A549 (cell line): Measurements from ENCODE around the gene CPSF6. TPM values are rescaled to one million over a fixed set of nuclear protein-coding genes. Genes with fewer than 3 reads are reported as not detected.
A peak's percentile ranks its signal among the peaks of the same experiment; 100 is the strongest.

Experiments used
- ATAC-seq, 2 experiments: fragments of 200-7000 bp in 1 of 2; fragments of >200 bp in 1 of 2; cut with Nextera tagmentation in 1 of 2; cut with Tn5 transposase in 1 of 2; 3 replicates each; pipeline versions ENCODE4 v1.8.0 to v1.9.1; 2018 to 2020; ENCODE audit warnings: mild to moderate bottlenecking in 1 of 2, moderate library complexity in 1 of 2
- CTCF ChIA-PET: fragments of 300-600 bp; sonication (Branson Sonifier 250); formaldehyde crosslinking; extraction: SDS; loops from one replicate; lab custom pipeline; 2021; ENCODE audit warnings: antibody characterized with exemption, inconsistent platforms; lab: Yijun Ruan, JAX
- POLR2A ChIA-PET: fragments of 350-600 bp; formaldehyde crosslinking; extraction: SDS; loops from one replicate; lab custom pipeline; 2021; ENCODE audit warnings: antibody characterized with exemption, inconsistent platforms; lab: Yijun Ruan, JAX
- DNase-seq, 2 experiments: peaks; one replicate each; pipeline versions ENCODE4 v3.0.0 to v3.0.0-alpha.2; 2011 to 2016; ENCODE audit warnings: low read depth in 1 of 2, low spot score in 1 of 2
- FAIRE-seq: peaks from 2 replicates; lab custom pipeline; 2011; peaks lifted over from hg19 to GRCh38; lab: Jason Lieb, UNC
- H3K27ac ChIP-seq, 2 experiments: fragments of >200 bp; sonication (Bioruptor Twin); formaldehyde crosslinking; 3 replicates each; pipeline ENCODE4 v1.5.1; 2016 to 2017
- H3K4me1 ChIP-seq: fragments of >200 bp; sonication (Bioruptor Twin); formaldehyde crosslinking; 3 replicates; pipeline ENCODE4 v1.6.1; 2016
- H3K4me2 ChIP-seq: fragments of >200 bp; sonication (Bioruptor Twin); formaldehyde crosslinking; 3 replicates; pipeline ENCODE4 v1.6.1; 2016
- H3K4me3 ChIP-seq: fragments of >200 bp; sonication (Bioruptor Twin); formaldehyde crosslinking; 3 replicates; pipeline ENCODE4 v1.5.1; 2016
- H3K9me3 ChIP-seq: fragments of >200 bp; sonication (Bioruptor Twin); formaldehyde crosslinking; 3 replicates; pipeline ENCODE4 v1.6.1; 2016
- BHLHE40 ChIP-seq: IDR thresholded peaks from 2 replicates; pipeline ENCODE4 v1.6.1; 2012; ENCODE audit warnings: low read depth, low read length, inconsistent platforms
- CBX8 ChIP-seq: fragments of 200-600 bp; sonication (generic); IDR thresholded peaks from 2 replicates; pipeline ENCODE4 v1.6.1; 2016
- EHMT2 ChIP-seq: fragments of 200-600 bp; sonication (generic); IDR thresholded peaks from 2 replicates; pipeline ENCODE4 v1.6.1; 2016; ENCODE audit warnings: antibody characterized with exemption, low read depth, mild to moderate bottlenecking, moderate library complexity
- EP300 ChIP-seq, 2 experiments: fragments of >200 bp; sonication (Bioruptor Twin); formaldehyde crosslinking; IDR thresholded peaks; 2 replicates in 1 of 2; 3 replicates in 1 of 2; pipeline ENCODE4 v1.6.1; 2016 to 2017
- FOSB ChIP-seq: fragments of 250-450 bp; sonication (Bioruptor Pico); IDR thresholded peaks from 2 replicates; pipeline ENCODE4 v1.5.0; 2020; ENCODE audit warnings: mild to moderate bottlenecking, moderate library complexity
- HMGXB4 ChIP-seq: fragments of 250-450 bp; sonication (Bioruptor Pico); IDR thresholded peaks from 2 replicates; pipeline ENCODE4 v1.5.0; 2021; ENCODE audit warnings: mild to moderate bottlenecking, moderate library complexity, borderline replicate concordance
- HOXA7 ChIP-seq: fragments of 250-450 bp; sonication (Bioruptor Pico); IDR thresholded peaks from 2 replicates; pipeline ENCODE4 v1.5.0; 2020; ENCODE audit warnings: mild to moderate bottlenecking, moderate library complexity
- HOXB13 ChIP-seq: fragments of 250-450 bp; sonication (Bioruptor Pico); IDR thresholded peaks from 2 replicates; pipeline ENCODE4 v1.5.0; 2020; ENCODE audit warnings: low read depth, mild to moderate bottlenecking, moderate library complexity
- HOXB5 ChIP-seq: fragments of 250-450 bp; sonication (Bioruptor Pico); IDR thresholded peaks from 2 replicates; pipeline ENCODE4 v1.5.0; 2020; ENCODE audit warnings: mild to moderate bottlenecking, moderate library complexity
- JUNB ChIP-seq: fragments of >200 bp; sonication (Bioruptor Twin); formaldehyde crosslinking; IDR thresholded peaks from 2 replicates; pipeline ENCODE4 v1.6.1; 2016
- MAFK ChIP-seq: fragments of 450-650 bp; IDR thresholded peaks from 2 replicates; pipeline ENCODE4 v1.6.1; 2014; ENCODE audit not compliant: partially characterized antibody
- MAX ChIP-seq: IDR thresholded peaks from 2 replicates; pipeline ENCODE4 v1.6.1; 2012
- MAZ ChIP-seq: fragments of 150-350 bp; IDR thresholded peaks from 2 replicates; pipeline ENCODE4 v1.6.1; 2014; ENCODE audit warnings: antibody characterized with exemption, low read depth, low read length, borderline replicate concordance
- PBX3 ChIP-seq: IDR thresholded peaks from 2 replicates; pipeline ENCODE4 v1.6.1; 2012
- POLR2A ChIP-seq: IDR thresholded peaks from 2 replicates; pipeline ENCODE4 v1.6.1; 2012; ENCODE audit warnings: mild to moderate bottlenecking, low read length
- RAD21 ChIP-seq, 2 experiments: fragments of >200 bp in 1 of 2; sonication (Bioruptor Twin) in 1 of 2; formaldehyde crosslinking in 1 of 2; IDR thresholded peaks in 1 of 2; conservative IDR thresholded peaks in 1 of 2; 2 replicates in 1 of 2; 3 replicates in 1 of 2; pipeline ENCODE4 v1.6.1; 2012 to 2018; ENCODE audit warnings: inconsistent platforms in 1 of 2
- TP53 ChIP-seq: fragments of 250-450 bp; sonication (Bioruptor Pico); IDR thresholded peaks from 2 replicates; pipeline ENCODE4 v1.5.0; 2021; ENCODE audit warnings: mild to moderate bottlenecking, moderate library complexity
- ZC3H11A ChIP-seq: fragments of 450-650 bp; IDR thresholded peaks from 2 replicates; pipeline ENCODE4 v1.6.1; 2014; ENCODE audit warnings: antibody characterized with exemption, mild to moderate bottlenecking
- ZNF302 ChIP-seq: fragments of 250-450 bp; sonication (Bioruptor Pico); IDR thresholded peaks from 2 replicates; pipeline ENCODE4 v1.9.0; 2021; ENCODE audit warnings: inconsistent platforms, mild to moderate bottlenecking, moderate library complexity
- WGBS: methylation state at CpG from one replicate; pipeline ENCODE4 v1.1.6; 2017; ENCODE audit errors: missing lambda C conversion rate; 5-methylcytosine and 5-hydroxymethylcytosine counted together
- polyA plus RNA-seq, 4 experiments: library from polyadenylated mRNA; depleted of rRNA in 3 of 4; stranded (reverse); fragments of >200 nt; fragmentation: RNase III in 1 of 4; extraction: RNeasy Plus Mini Kit Qiagen cat#74134 plus additional on column Dnase treatment in 1 of 4; gene quantifications; 2 replicates in 3 of 4; 3 replicates in 1 of 4; pipeline ENCODE4 v1.2.3, GENCODE V29; 2011 to 2017

Gene CPSF6
- polyA plus RNA-seq, 2 of the 4 experiments (the other 2 are of a cell fraction), result 77.2 to 84.3 TPM

GRCh38 chr12:69241438-69242092, 2.2 kb downstream of the CPSF6 start:
- peak overlapping the region; percentile 86 for H3K4me2 ChIP-seq
- peaks cover 31% of the 10 kb centered on the region; the same call in 2 of the 3 replicates for H3K4me1 ChIP-seq
- POLR2A ChIA-PET, result interaction anchor here (0.9 to 1.1 kb wide), 2 partner anchors 11 to 85 kb away, joined by 3 to 12 read pairs; no protein-coding TSS in a partner anchor
- DNase-seq, result no peak
- H3K9me3 ChIP-seq, result no peaks in the 10 kb centered on the region
- TF ChIP-seq JUNB (no peak), EHMT2 (no peak), MAFK (peak; percentile 44), MAZ (no peak), HMGXB4 (no peak)
- TF ChIP-seq, all 56 proteins: peak for 1
- no peak for FAIRE-seq
- WGBS, result 56% methylated on average over 5 of the region's 5 CpGs
- no peak overlapping the region for H3K27ac ChIP-seq
- ATAC-seq, result no peak
- peak overlapping the region; percentile 95 for H3K4me3 ChIP-seq
- CTCF ChIA-PET, result interaction anchor here (0.6 to 1.4 kb wide), 4 partner anchors 29 to 163 kb away, joined by 3 to 5 read pairs (median 4); no protein-coding TSS in a partner anchor

GRCh38 chr12:69243099-69244084, 4.0 kb downstream of the CPSF6 start:
- no peak for DNase-seq
- ATAC-seq, result no peak
- Histone ChIP-seq H3K27ac (no peak overlapping the region), H3K4me1 (peaks cover 43% of the 10 kb centered on the region; the same call in 2 of the 3 replicates), H3K4me2 (peak overlapping the region; percentile 86), H3K4me3 (no peak overlapping the region), H3K9me3 (no peaks in the 10 kb centered on the region)
- FAIRE-seq, result no peak
- ChIA-PET POLR2A (no interaction called here), CTCF (interaction anchor here (0.6 to 1.8 kb wide), 7 partner anchors 9 to 225 kb away, joined by 3 to 10 read pairs (median 4); no protein-coding TSS in a partner anchor)
- TF ChIP-seq MAX, result no peak
- TF ChIP-seq HMGXB4, result no peak
- TF ChIP-seq CBX8, result no peak
- no peak for TF ChIP-seq PBX3
- TF ChIP-seq TP53 (CRISPR knock-in tag), result no peak
- WGBS, result 81% methylated on average over 7 of the region's 7 CpGs

- no peak for TF ChIP-seq RAD21 (conservative IDR thresholded peaks at IDR 0.05 in 1 of 2, IDR thresholded peaks at IDR 0.05 in 1 of 2)
- TF ChIP-seq HOXA7 (CRISPR knock-in tag), result no peak
- TF ChIP-seq MAX, result no peak
- no peak for TF ChIP-seq FOSB
- no peak for TF ChIP-seq ZNF302 (CRISPR knock-in tag)
- no peak for TF ChIP-seq POLR2A
- TF ChIP-seq BHLHE40, result no peak
- no peak for TF ChIP-seq HOXB13
- no peak for TF ChIP-seq HOXB5 (CRISPR knock-in tag)
- no peak for TF ChIP-seq ZC3H11A
- no peak for TF ChIP-seq EP300 (IDR thresholded peaks at IDR 0.05)
- 92% methylated on average over 3 of the region's 3 CpGs for WGBS
- ATAC-seq (no peak), DNase-seq (no peak), FAIRE-seq (no peak)
- Histone ChIP-seq H3K4me2 (no peak overlapping the region), H3K4me1 (peaks cover 29% of the 10 kb centered on the region; the same call in 2 of the 3 replicates), H3K4me3 (no peak overlapping the region), H3K27ac (no peak overlapping the region), H3K9me3 (no peaks in the 10 kb centered on the region)
- POLR2A ChIA-PET, result interaction anchor here (0.6 kb wide), 1 partner anchor 438 kb away, joined by 3 read pairs; no protein-coding TSS in a partner anchor
- CTCF ChIA-PET, result no interaction called here
These were observed 8.1 kb downstream of the CPSF6 start for GRCh38 chr12:69247268-69248018.
